Memory B cell (primary cell): ENCODE results near the gene GUCY1A2.

ENCODE experiments used
- ATAC-seq: fragments of 150-1000 bp; cut with Tn5 transposase; 2 replicates; pipeline ENCODE4 v1.10.0; 2021; ENCODE audit warnings: low read depth, mild to moderate bottlenecking, moderate library complexity
- DNase-seq, 2 donors: peaks; one replicate each; pipeline ENCODE4 v3.0.0; 2022; ENCODE audit warnings: low spot score in 2 of 2
- H3K27ac Mint-ChIP-seq: one replicate; pipeline ENCODE4 v1.8.0; 2022; ENCODE audit warnings: mild to moderate bottlenecking, moderate library complexity, mixed read lengths
- H3K27me3 Mint-ChIP-seq: one replicate; pipeline ENCODE4 v1.8.0; 2022; ENCODE audit warnings: mixed read lengths
- H3K36me3 Mint-ChIP-seq: one replicate; pipeline ENCODE4 v1.8.0; 2022; ENCODE audit warnings: mild to moderate bottlenecking, mixed read lengths
- H3K4me1 Mint-ChIP-seq: one replicate; pipeline ENCODE4 v1.8.0; 2022; ENCODE audit warnings: mixed read lengths
- H3K4me3 Mint-ChIP-seq: one replicate; pipeline ENCODE4 v1.8.0; 2022; ENCODE audit warnings: mild to moderate bottlenecking, moderate library complexity, mixed read lengths
- H3K9me3 Mint-ChIP-seq: one replicate; pipeline ENCODE4 v1.8.0; 2022; ENCODE audit warnings: mixed read lengths

The GUCY1A2 gene

GRCh38 chr11:107017433-107018218 lies 650 bp downstream of the GUCY1A2 start:
- Mint-ChIP-seq H3K4me1 (peaks cover 4% of the 10 kb centered on the region), H3K9me3 (no peaks in the 10 kb centered on the region), H3K27me3 (peaks cover 16% of the 10 kb centered on the region), H3K27ac (no peak overlapping the region), H3K36me3 (no peaks in the 10 kb centered on the region), H3K4me3 (peak overlapping the region; percentile 33)
- no peak for DNase-seq
- no peak for ATAC-seq

GRCh38 chr11:107017104-107017432 lies 1.2 kb downstream of the GUCY1A2 start:
- DNase-seq (no peak), ATAC-seq (no peak)
- Mint-ChIP-seq H3K36me3 (no peaks in the 10 kb centered on the region), H3K27ac (no peak overlapping the region), H3K27me3 (peaks cover 16% of the 10 kb centered on the region), H3K4me1 (peaks cover 4% of the 10 kb centered on the region), H3K9me3 (no peaks in the 10 kb centered on the region), H3K4me3 (peak overlapping the region; percentile 33)

GRCh38 chr11:107014871-107015270 lies 3.4 kb downstream of the GUCY1A2 start:
- ATAC-seq: no peak
- no peak overlapping the region for H3K27ac Mint-ChIP-seq
- H3K36me3 Mint-ChIP-seq: no peaks in the 10 kb centered on the region
- H3K4me1 Mint-ChIP-seq: peaks cover 4% of the 10 kb centered on the region
- H3K4me3 Mint-ChIP-seq: no peak overlapping the region
- H3K9me3 Mint-ChIP-seq: no peaks in the 10 kb centered on the region
- H3K27me3 Mint-ChIP-seq: peaks cover 14% of the 10 kb centered on the region
- DNase-seq: no peak

- no peak overlapping the region for H3K4me3 Mint-ChIP-seq
- H3K27me3 Mint-ChIP-seq: peaks cover 9% of the 10 kb centered on the region
- ATAC-seq (no peak), DNase-seq (no peak)
- H3K27ac Mint-ChIP-seq: no peak overlapping the region
- no peaks in the 10 kb centered on the region for H3K36me3 Mint-ChIP-seq
- no peaks in the 10 kb centered on the region for H3K9me3 Mint-ChIP-seq
- peaks cover under 1% of the 10 kb centered on the region for H3K4me1 Mint-ChIP-seq
These were observed 6.3 kb downstream of the GUCY1A2 start for GRCh38 chr11:107011977-107012376.

- H3K27ac Mint-ChIP-seq: no peak overlapping the region
- no peaks in the 10 kb centered on the region for H3K36me3 Mint-ChIP-seq
- H3K9me3 Mint-ChIP-seq: no peaks in the 10 kb centered on the region
- no peak for DNase-seq
- no peak overlapping the region for H3K4me3 Mint-ChIP-seq
- peaks cover 4% of the 10 kb centered on the region for H3K27me3 Mint-ChIP-seq
- ATAC-seq: no peak
- no peaks in the 10 kb centered on the region for H3K4me1 Mint-ChIP-seq
These were observed 9.1 kb downstream of the GUCY1A2 start for GRCh38 chr11:107009190-107009589.

GRCh38 chr11:107006076-107006833 lies 12.0 kb downstream of the GUCY1A2 start:
- Mint-ChIP-seq H3K4me3 (no peak overlapping the region), H3K4me1 (no peaks in the 10 kb centered on the region), H3K27ac (no peak overlapping the region), H3K36me3 (no peaks in the 10 kb centered on the region), H3K27me3 (peaks cover 2% of the 10 kb centered on the region), H3K9me3 (no peaks in the 10 kb centered on the region)
- DNase-seq (no peak), ATAC-seq (no peak)

GRCh38 chr11:106999196-106999595 lies 19.1 kb downstream of the GUCY1A2 start:
- H3K27me3 Mint-ChIP-seq: no peaks in the 10 kb centered on the region
- no peak overlapping the region for H3K27ac Mint-ChIP-seq
- peaks cover 2% of the 10 kb centered on the region for H3K9me3 Mint-ChIP-seq
- no peak for ATAC-seq
- DNase-seq: no peak
- H3K36me3 Mint-ChIP-seq: no peaks in the 10 kb centered on the region
- no peak overlapping the region for H3K4me3 Mint-ChIP-seq
- no peaks in the 10 kb centered on the region for H3K4me1 Mint-ChIP-seq

GRCh38 chr11:106998916-106999188 lies 19.4 kb downstream of the GUCY1A2 start:
- H3K36me3 Mint-ChIP-seq: no peaks in the 10 kb centered on the region
- H3K4me3 Mint-ChIP-seq: no peak overlapping the region
- H3K27ac Mint-ChIP-seq: no peak overlapping the region
- no peak for ATAC-seq
- no peaks in the 10 kb centered on the region for H3K27me3 Mint-ChIP-seq
- DNase-seq: no peak
- peaks cover 3% of the 10 kb centered on the region for H3K9me3 Mint-ChIP-seq
- no peaks in the 10 kb centered on the region for H3K4me1 Mint-ChIP-seq

GRCh38 chr11:106998116-106998915 lies 20.0 kb downstream of the GUCY1A2 start:
- Mint-ChIP-seq H3K27me3 (no peaks in the 10 kb centered on the region), H3K9me3 (peaks cover 3% of the 10 kb centered on the region), H3K4me1 (no peaks in the 10 kb centered on the region), H3K27ac (no peak overlapping the region), H3K4me3 (no peak overlapping the region), H3K36me3 (no peaks in the 10 kb centered on the region)
- no peak for DNase-seq
- no peak for ATAC-seq

GRCh38 chr11:106997227-106997626 lies 21.0 kb downstream of the GUCY1A2 start:
- no peak overlapping the region for H3K4me3 Mint-ChIP-seq
- DNase-seq (no peak), ATAC-seq (no peak)
- H3K36me3 Mint-ChIP-seq: no peaks in the 10 kb centered on the region
- H3K9me3 Mint-ChIP-seq: peaks cover 5% of the 10 kb centered on the region
- H3K27ac Mint-ChIP-seq: no peak overlapping the region
- H3K4me1 Mint-ChIP-seq: no peaks in the 10 kb centered on the region
- no peaks in the 10 kb centered on the region for H3K27me3 Mint-ChIP-seq

- no peaks in the 10 kb centered on the region for H3K27me3 Mint-ChIP-seq
- no peaks in the 10 kb centered on the region for H3K4me1 Mint-ChIP-seq
- DNase-seq: no peak
- H3K27ac Mint-ChIP-seq: no peak overlapping the region
- H3K36me3 Mint-ChIP-seq: no peaks in the 10 kb centered on the region
- no peak for ATAC-seq
- H3K9me3 Mint-ChIP-seq: peaks cover 5% of the 10 kb centered on the region
- no peak overlapping the region for H3K4me3 Mint-ChIP-seq
These were observed 21.6 kb downstream of the GUCY1A2 start for GRCh38 chr11:106996691-106997090.

- Mint-ChIP-seq H3K4me1 (no peaks in the 10 kb centered on the region), H3K4me3 (no peak overlapping the region), H3K36me3 (no peaks in the 10 kb centered on the region), H3K9me3 (peaks cover 4% of the 10 kb centered on the region), H3K27me3 (no peaks in the 10 kb centered on the region), H3K27ac (no peak overlapping the region)
- ATAC-seq (no peak), DNase-seq (no peak)
These were observed 27.9 kb downstream of the GUCY1A2 start for GRCh38 chr11:106990331-106990730.

- no peak overlapping the region for H3K4me3 Mint-ChIP-seq
- no peaks in the 10 kb centered on the region for H3K36me3 Mint-ChIP-seq
- no peak for ATAC-seq
- no peaks in the 10 kb centered on the region for H3K4me1 Mint-ChIP-seq
- no peaks in the 10 kb centered on the region for H3K27me3 Mint-ChIP-seq
- H3K9me3 Mint-ChIP-seq: peaks cover 3% of the 10 kb centered on the region
- no peak for DNase-seq
- no peak overlapping the region for H3K27ac Mint-ChIP-seq
These were observed 29.2 kb downstream of the GUCY1A2 start for GRCh38 chr11:106989078-106989455.
